Erythroblast (primary cell): ENCODE results near the gene STKLD1.

Experiments
- GATA1 ChIP-seq: IDR thresholded peaks from 2 replicates; pipeline ENCODE4 v1.6.1; 2011; ENCODE audit warnings: low read depth, mild to moderate bottlenecking, control low read depth, low read length, moderate library complexity
- POLR2A ChIP-seq: IDR thresholded peaks from 2 replicates; pipeline ENCODE4 v1.6.1; 2011; ENCODE audit warnings: mild to moderate bottlenecking, low read length

GRCh38 chr9:133366435-133366834, 9.7 kb upstream of the STKLD1 start:
- TF ChIP-seq POLR2A (no peak), GATA1 (no peak)
